SK-N-SH (cell line): ENCODE measurements around the gene CLEC5A. TPM values are rescaled to one million over a fixed set of nuclear protein-coding genes. Genes with fewer than 3 reads are reported as not detected.

Source experiments
- CTCF ChIA-PET: fragments of 300-600, 350-600 bp; formaldehyde crosslinking; extraction: SDS; loops from one replicate; lab custom pipeline; 2021; lab: Yijun Ruan, JAX
- POLR2A ChIA-PET: fragments of 350-600 bp; sonication (Branson Sonifier 250); formaldehyde crosslinking; extraction: SDS; loops from one replicate; lab custom pipeline; 2020; ENCODE audit warnings: antibody characterized with exemption, inconsistent platforms; lab: Yijun Ruan, JAX
- DNase-seq: peaks from one replicate; pipeline ENCODE4 v3.0.0; 2012
- H2AFZ ChIP-seq: fragments of 200-600 bp; sonication (generic); 2 replicates; pipeline ENCODE4 v1.8.1; 2016; ENCODE audit warnings: antibody characterized with exemption, mild to moderate bottlenecking, low read depth
- H3F3A ChIP-seq: fragments of 200-600 bp; sonication (generic); replicated peaks from 2 replicates; pipeline ENCODE3; 2016; ENCODE audit warnings: antibody characterized with exemption, mild to moderate bottlenecking; ENCODE audit not compliant: insufficient read depth
- H3K27ac ChIP-seq, 2 experiments: fragments of 200-500 bp in 1 of 2; fragments of 200-600 bp in 1 of 2; sonication (Bioruptor generic) in 1 of 2; sonication (generic), shearing (Covaris generic) in 1 of 2; 2 replicates each; pipeline versions ENCODE4 v1.5.1 to v1.6.1; 2014 to 2016; ENCODE audit warnings: low read depth in 2 of 2, inconsistent platforms in 1 of 2, low read length in 1 of 2, mild to moderate bottlenecking in 1 of 2, mixed read lengths in 1 of 2
- H3K27me3 ChIP-seq: fragments of 200-600 bp; sonication (generic), shearing (Covaris generic); 2 replicates; pipeline ENCODE4 v1.6.1; 2016; ENCODE audit warnings: mixed run types; ENCODE audit not compliant: insufficient read depth
- H3K36me3 ChIP-seq, 2 experiments: fragments of 200-500 bp in 1 of 2; fragments of 200-600 bp in 1 of 2; sonication (Bioruptor generic) in 1 of 2; sonication (generic) in 1 of 2; replicated peaks in 1 of 2; 2 replicates each; pipeline versions ENCODE3 to v1.5.1; 2014 to 2016; ENCODE audit warnings: low read length in 1 of 2, mild to moderate bottlenecking in 1 of 2; ENCODE audit not compliant: insufficient read depth in 2 of 2, control insufficient read depth in 1 of 2
- H3K4me1 ChIP-seq, 2 experiments: fragments of 200-500 bp in 1 of 2; fragments of 200-600 bp in 1 of 2; sonication (Bioruptor generic) in 1 of 2; sonication (generic), shearing (Covaris generic) in 1 of 2; 2 replicates each; pipeline versions ENCODE4 v1.5.1 to v1.6.1; 2014 to 2016; ENCODE audit warnings: low read depth in 1 of 2, low read length in 1 of 2, mixed run types in 1 of 2; ENCODE audit not compliant: insufficient read depth in 2 of 2, control insufficient read depth in 1 of 2
- H3K4me2 ChIP-seq: fragments of 200-600 bp; sonication (generic), shearing (Covaris generic); 2 replicates; pipeline ENCODE4 v1.6.1; 2017; ENCODE audit warnings: mixed run types
- H3K4me3 ChIP-seq, 2 experiments: fragments of 200-500 bp in 1 of 2; fragments of 200-600 bp in 1 of 2; sonication (Bioruptor generic) in 1 of 2; sonication (generic), shearing (Covaris generic) in 1 of 2; 2 replicates each; pipeline versions ENCODE4 v1.5.1 to v1.8.1; 2014 to 2016; ENCODE audit warnings: low read depth in 2 of 2, inconsistent platforms in 1 of 2, low read length in 1 of 2, mild to moderate bottlenecking in 1 of 2, mixed read lengths in 1 of 2, moderate library complexity in 1 of 2
- H3K79me2 ChIP-seq: fragments of 200-600 bp; sonication (generic); 2 replicates; pipeline ENCODE4 v1.8.1; 2017; ENCODE audit warnings: mild to moderate bottlenecking; ENCODE audit not compliant: insufficient read depth
- H3K9ac ChIP-seq: fragments of 200-600 bp; sonication (generic); 2 replicates; pipeline ENCODE4 v1.6.1; 2017; ENCODE audit warnings: mixed run types
- H3K9me2 ChIP-seq: fragments of 200-600 bp; sonication (generic); 2 replicates; pipeline ENCODE4 v1.6.1; 2017; ENCODE audit warnings: mixed run types
- H3K9me3 ChIP-seq: fragments of 200-600 bp; sonication (generic); 2 replicates; pipeline ENCODE4 v1.6.1; 2017; ENCODE audit warnings: mixed run types, mild to moderate bottlenecking, moderate library complexity
- H4K20me1 ChIP-seq: fragments of 200-600 bp; sonication (generic); 2 replicates; pipeline ENCODE4 v1.6.1; 2017; ENCODE audit warnings: mild to moderate bottlenecking, mixed run types; ENCODE audit not compliant: insufficient read depth
- EP300 ChIP-seq, 2 experiments: IDR thresholded peaks; 2 replicates each; pipeline versions ENCODE4 v1.4.0 to v1.6.1; 2012; ENCODE audit warnings: borderline replicate concordance in 1 of 2, low read depth in 1 of 2, low read length in 1 of 2
- EZH2phosphoT487 ChIP-seq: fragments of 200-600 bp; sonication (generic); IDR thresholded peaks from 2 replicates; pipeline ENCODE4 v1.6.1; 2017; ENCODE audit warnings: low read depth, mixed run types, mild to moderate bottlenecking, antibody characterized with exemption, moderate library complexity, borderline replicate concordance
- FOXJ3 ChIP-seq: sonication (generic); formaldehyde crosslinking; IDR thresholded peaks from 2 replicates; pipeline ENCODE4 v1.5.1; 2020; ENCODE audit warnings: mild to moderate bottlenecking, missing genetic modification reagents
- FOXM1 ChIP-seq: IDR thresholded peaks from 2 replicates; pipeline ENCODE4 v1.4.0; 2012; ENCODE audit warnings: low read depth, mild to moderate bottlenecking
- GABPA ChIP-seq: IDR thresholded peaks from 2 replicates; pipeline ENCODE4 v1.4.0; 2012; ENCODE audit warnings: low read depth, mild to moderate bottlenecking
- JUND ChIP-seq: IDR thresholded peaks from 2 replicates; pipeline ENCODE4 v1.4.0; 2012
- MAX ChIP-seq: IDR thresholded peaks from 2 replicates; pipeline ENCODE4 v1.4.0; 2012; ENCODE audit warnings: low read depth
- MEF2A ChIP-seq: IDR thresholded peaks from 2 replicates; pipeline ENCODE4 v1.4.0; 2012; ENCODE audit warnings: low read depth, borderline replicate concordance
- NRF1 ChIP-seq: IDR thresholded peaks from 2 replicates; pipeline ENCODE4 v1.6.1; 2012; ENCODE audit warnings: low read depth, mild to moderate bottlenecking, low read length
- PBX3 ChIP-seq: IDR thresholded peaks from 2 replicates; pipeline ENCODE4; 2012
- RAD21 ChIP-seq: IDR thresholded peaks from 2 replicates; pipeline ENCODE4 v1.6.1; 2012; ENCODE audit warnings: mild to moderate bottlenecking, low read length
- RCOR1 ChIP-seq: fragments of 150-350 bp; IDR thresholded peaks from 2 replicates; pipeline ENCODE4 v1.6.1; 2017; ENCODE audit warnings: antibody characterized with exemption, low read length
- RFX5 ChIP-seq: IDR thresholded peaks from 2 replicates; pipeline ENCODE4 v1.6.1; 2012; ENCODE audit warnings: mild to moderate bottlenecking, improper control_type of control experiment, low read length
- RXRA ChIP-seq: IDR thresholded peaks from 2 replicates; pipeline ENCODE4 v1.4.0; 2012; ENCODE audit warnings: low read depth, mild to moderate bottlenecking, borderline replicate concordance
- SIN3A ChIP-seq: IDR thresholded peaks from 2 replicates; pipeline ENCODE4 v1.6.1; 2012; ENCODE audit warnings: low read depth, mild to moderate bottlenecking, low read length, moderate library complexity, borderline replicate concordance
- TAF1 ChIP-seq: IDR thresholded peaks from 2 replicates; pipeline ENCODE4 v1.6.1; 2012; ENCODE audit warnings: low read depth, mild to moderate bottlenecking, low read length, moderate library complexity, borderline replicate concordance
- TCF12 ChIP-seq: IDR thresholded peaks from 2 replicates; pipeline ENCODE4 v1.4.0; 2012
- TEAD4 ChIP-seq: IDR thresholded peaks from 2 replicates; pipeline ENCODE4 v1.4.0; 2012; ENCODE audit warnings: mild to moderate bottlenecking, borderline replicate concordance; ENCODE audit not compliant: insufficient read depth
- USF2 ChIP-seq: fragments of 150-350 bp; IDR thresholded peaks from 2 replicates; pipeline ENCODE4 v1.6.1; 2017; ENCODE audit warnings: antibody characterized with exemption, low read length, low read depth, borderline replicate concordance
- YY1 ChIP-seq: IDR thresholded peaks from 2 replicates; pipeline ENCODE4 v1.4.0; 2012; ENCODE audit warnings: low read depth, mild to moderate bottlenecking
- polyA plus RNA-seq, 3 experiments: library from polyadenylated mRNA; depleted of rRNA; stranded (reverse); fragments of >200 nt; gene quantifications; 2 replicates each; pipeline ENCODE4 v1.2.3, GENCODE V29; 2012

The CLEC5A gene
- polyA plus RNA-seq, 1 of the 3 experiments (the other 2 are of a cell fraction): not detected

GRCh38 chr7:141915565-141915964 is 31.2 kb downstream of the CLEC5A start (continued):
- TF ChIP-seq USF2: no peak
- TF ChIP-seq RAD21: no peak
- TF ChIP-seq TEAD4: no peak
- no peak for TF ChIP-seq SIN3A
- no peak for TF ChIP-seq TCF12
- no peak for TF ChIP-seq MEF2A
- no peak for TF ChIP-seq TAF1

- Histone ChIP-seq H3K4me3 (no peak overlapping the region), H3K27me3 (no peaks in the 10 kb centered on the region), H3F3A (no peaks in the 10 kb centered on the region), H3K9ac (no peak overlapping the region), H3K79me2 (no peaks in the 10 kb centered on the region), H4K20me1 (no peaks in the 10 kb centered on the region), H3K36me3 (no peaks in the 10 kb centered on the region), H3K4me2 (no peak overlapping the region), H3K9me3 (no peaks in the 10 kb centered on the region), H3K4me1 (no peaks in the 10 kb centered on the region), H3K27ac (no peak overlapping the region), H3K9me2 (no peaks in the 10 kb centered on the region), H2AFZ (no peak overlapping the region)
- no peak for TF ChIP-seq JUND
- TF ChIP-seq RXRA: no peak
- TF ChIP-seq PBX3: no peak
- no peak for TF ChIP-seq NRF1
- TF ChIP-seq FOXJ3: no peak
- TF ChIP-seq GABPA: no peak
- no peak for TF ChIP-seq EZH2phosphoT487
- no peak for TF ChIP-seq RFX5
- no peak for TF ChIP-seq YY1
- TF ChIP-seq MAX: no peak
- TF ChIP-seq USF2: no peak
- no peak for TF ChIP-seq EP300 (IDR thresholded peaks at IDR 0.05; ENCODE audit: borderline replicate concordance in 1 of 2, low read depth in 1 of 2, low read length in 1 of 2)
- no peak for TF ChIP-seq RCOR1
- TF ChIP-seq SIN3A: no peak
- no peak for TF ChIP-seq FOXM1
- DNase-seq: no peak
- CTCF ChIA-PET: no interaction called here
- POLR2A ChIA-PET: no interaction called here
These were observed 35.4 kb downstream of the CLEC5A start for GRCh38 chr7:141911391-141911790.
